Kidney glomerular epithelial cell (primary cell): ENCODE measurements around the gene HDAC7.
"Not testable (repeated sequence)": the region's sequence is repeated elsewhere in the genome, so short reads cannot be mapped to it uniquely, and the experiment has no call there.

Source experiments
- DNase-seq: peaks from one replicate; lab custom pipeline; 2025; lab: John Stamatoyannopoulos, UW

The HDAC7 gene

DNA sequence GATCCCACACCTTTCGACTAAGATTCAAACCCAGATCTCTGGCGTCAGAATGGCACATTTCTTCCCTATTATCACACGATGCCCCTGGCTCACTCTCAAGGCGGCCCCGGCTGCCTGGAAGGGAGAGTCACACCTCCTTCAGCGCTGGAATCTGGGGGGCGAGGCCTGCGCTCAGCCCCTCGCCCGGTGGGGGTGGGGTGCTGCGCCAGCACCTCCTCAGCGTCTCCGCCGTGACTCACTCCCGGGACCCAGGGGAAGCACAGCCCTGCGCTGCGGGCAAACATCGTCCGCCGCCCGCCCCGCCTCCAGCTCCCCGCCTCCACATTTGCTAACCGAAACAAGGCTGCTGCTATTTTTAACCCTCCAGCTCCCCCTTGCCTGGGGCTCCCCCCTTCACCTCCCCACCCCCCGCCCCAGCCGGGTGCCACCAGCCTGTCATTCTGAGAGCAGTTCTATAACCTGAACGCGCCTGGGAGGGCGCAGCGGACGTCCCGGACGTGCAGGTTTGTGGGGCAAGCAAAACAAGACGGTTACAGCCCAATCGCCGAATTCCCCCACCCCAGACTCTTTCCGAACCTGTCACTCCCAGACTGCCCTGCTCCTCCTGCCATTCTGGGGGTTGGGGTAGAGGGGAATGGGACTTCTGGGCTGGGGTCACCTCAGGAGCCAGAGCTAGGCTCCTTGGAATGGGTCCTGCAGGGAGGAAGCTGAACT is 6.7 kb downstream of the HDAC7 start:
- peak; percentile 85 for DNase-seq

DNA sequence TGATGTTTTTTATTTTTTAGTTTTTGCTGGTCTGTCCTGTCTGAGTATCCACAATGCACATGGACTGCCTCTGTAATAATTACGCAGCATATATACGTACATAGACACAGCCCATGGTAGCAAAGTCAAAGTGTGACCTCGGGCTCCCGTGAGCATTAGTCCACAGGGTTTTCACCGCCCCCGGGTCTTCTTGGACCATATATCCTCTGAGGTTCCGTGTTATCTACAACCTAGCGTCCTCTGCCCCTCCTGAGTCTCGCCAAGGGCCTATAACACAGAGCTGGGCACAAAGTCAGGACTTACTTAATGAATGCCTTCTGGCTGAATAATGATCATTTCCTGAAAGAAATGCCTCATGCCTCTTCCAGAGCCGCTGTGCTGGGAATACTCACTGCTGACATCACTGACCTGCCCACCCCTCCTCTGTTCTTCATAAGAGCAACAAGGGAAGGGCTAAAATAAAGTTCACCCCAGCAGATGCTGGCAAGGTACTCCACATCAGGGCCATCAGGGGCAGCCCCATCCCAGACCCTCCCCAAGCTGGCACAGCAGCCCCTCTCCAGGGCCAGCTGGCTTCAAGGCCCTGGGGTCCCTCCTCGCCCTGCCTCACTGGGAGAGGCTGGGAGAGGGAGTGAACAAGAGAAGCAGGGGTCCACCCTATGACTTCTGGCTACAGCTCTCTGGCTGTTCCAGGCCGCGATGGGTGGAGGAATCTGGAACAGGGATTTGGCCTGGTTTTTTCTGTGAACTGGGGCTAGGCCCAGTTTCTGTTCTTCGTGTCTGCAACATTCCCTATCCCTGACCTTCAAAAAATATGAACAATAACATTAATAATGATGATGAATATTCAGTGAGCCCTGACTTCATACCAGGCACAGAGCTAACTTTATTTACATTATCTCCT is 7.9 kb downstream of the HDAC7 start:
- DNase-seq = peak; percentile 14

DNA sequence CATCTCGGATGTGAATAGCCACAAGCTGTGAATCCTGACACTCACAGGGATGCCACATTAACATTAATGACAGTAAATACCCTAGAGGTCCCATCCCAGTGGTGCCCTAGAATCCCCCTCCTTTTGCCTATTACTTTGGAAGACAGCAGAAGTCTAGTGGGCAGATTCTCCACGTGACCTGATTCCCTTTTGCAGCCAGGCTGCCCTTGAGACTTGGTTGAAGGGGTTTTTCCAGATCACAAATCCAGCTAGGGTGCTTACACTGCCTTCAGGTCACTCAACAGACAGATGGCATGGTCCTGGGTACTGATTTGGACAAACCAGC is 8.7 kb downstream of the HDAC7 start:
- DNase-seq = no peak

DNA sequence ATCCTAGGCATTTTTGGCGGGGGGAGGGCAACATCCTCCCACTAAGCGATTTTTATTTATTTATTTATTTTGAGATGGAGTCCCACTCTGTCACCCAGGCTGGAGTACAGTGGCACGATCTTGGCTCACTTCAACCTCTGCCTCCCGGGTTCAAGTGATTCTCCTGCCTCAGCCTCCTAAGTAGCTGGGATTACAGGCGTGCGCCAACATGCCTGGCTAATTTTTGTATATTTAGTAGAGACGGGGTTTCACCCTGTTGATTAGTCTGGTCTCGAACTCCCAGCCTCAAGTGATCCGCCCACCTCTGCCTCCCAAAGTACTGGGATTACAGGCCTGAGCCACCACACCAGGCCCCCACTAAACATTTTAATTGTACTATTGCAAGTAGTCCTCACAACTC is 10.2 kb downstream of the HDAC7 start:
- DNase-seq = not testable (repeated sequence)

DNA sequence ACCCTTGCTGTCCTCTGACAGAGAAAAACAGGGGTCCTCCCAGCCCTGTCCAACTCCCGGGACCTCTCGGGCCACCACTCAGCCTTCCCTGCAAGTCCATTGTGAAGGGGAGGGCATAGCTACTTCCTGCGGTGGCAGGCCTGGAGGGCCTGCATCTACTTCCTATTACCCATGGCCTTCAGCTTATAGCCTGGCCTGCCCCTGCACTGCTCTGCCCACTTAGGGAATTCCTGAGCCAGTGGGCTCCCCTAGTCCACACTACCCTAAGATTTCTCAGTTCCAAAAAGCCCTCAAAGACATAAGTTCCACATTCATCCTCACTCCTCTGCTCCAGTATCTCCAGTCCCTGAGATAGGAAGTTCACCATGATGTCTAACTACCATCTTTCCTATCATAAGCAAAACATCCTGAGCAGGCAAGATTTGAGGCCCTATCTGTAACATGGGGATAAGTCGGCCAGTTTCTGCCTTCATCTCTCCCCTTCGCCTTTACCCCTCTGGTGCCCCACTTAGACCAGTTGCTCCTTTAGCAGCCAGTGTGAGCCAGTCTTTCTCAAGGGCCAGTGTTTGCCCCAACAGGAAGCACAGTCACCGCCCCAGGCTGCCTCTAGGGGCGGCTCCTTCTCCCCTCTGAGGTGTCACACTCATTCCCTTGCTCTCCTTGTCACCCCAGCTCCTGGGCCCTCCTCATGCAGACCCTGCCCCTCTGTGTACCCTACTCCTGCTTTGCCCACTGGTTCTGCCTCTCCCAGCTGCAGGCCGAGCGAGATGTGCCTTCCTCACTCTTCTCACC is 10.9 kb downstream of the HDAC7 start:
- DNase-seq = no peak

DNA sequence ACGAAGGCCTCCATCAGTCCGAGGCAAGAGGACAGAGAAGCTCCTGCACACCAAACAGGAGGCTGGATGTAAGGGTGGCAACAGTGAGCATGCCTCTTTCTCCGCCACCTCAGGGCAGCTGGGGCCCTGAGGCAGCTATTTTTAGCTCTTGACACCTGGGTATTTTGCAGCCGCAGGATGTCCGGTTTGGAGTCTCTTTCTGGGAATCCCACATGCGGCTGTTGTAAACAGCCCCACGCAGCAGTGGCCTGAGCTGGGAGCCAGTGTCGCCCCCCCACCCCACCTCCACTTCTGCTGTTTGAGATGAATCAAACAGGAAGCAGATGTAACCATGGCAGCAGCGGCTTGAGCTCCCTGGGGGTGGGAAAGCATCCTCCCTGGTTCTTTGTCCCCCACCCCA is 11.7 kb downstream of the HDAC7 start:
- no peak for DNase-seq

DNA sequence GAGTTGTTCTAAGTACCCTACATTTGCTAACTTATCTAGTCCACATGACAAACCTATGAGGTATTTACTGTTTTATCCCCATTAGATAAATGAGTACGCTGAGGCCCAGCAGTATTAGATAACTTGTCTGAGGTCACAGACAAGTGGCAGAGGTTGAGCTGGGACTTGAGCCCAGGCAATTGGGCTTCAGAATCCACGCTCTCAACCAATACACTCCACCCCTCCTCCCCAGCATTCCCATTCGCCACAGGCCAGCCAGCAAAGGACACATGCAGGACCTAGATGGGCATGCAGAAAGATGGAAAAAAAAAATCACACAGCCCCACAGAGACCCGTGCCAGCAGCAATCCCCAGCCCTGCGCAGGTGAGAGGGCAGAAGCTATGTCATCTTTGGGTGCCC is 12.4 kb downstream of the HDAC7 start:
- no peak for DNase-seq

DNA sequence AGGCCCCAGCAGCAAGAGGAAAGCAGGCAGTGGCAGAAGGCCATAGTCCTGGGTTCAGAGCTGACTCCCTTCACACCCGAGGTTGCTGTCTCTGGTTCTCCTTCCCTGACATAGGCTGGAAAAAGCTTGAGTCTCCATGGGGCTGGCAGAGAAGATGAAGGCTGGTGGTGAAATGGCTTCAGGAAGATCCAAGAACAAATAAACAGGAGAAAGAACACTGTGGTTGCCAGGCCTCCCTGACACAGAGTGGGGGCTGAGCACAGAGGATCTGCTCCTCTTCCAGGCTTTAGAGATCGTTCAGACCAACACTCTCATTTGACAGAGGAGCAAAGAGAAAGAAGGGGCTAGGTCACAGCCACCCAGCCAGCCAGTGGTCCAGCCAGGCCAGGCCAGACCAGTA is 14.3 kb downstream of the HDAC7 start:
- DNase-seq = no peak

DNA sequence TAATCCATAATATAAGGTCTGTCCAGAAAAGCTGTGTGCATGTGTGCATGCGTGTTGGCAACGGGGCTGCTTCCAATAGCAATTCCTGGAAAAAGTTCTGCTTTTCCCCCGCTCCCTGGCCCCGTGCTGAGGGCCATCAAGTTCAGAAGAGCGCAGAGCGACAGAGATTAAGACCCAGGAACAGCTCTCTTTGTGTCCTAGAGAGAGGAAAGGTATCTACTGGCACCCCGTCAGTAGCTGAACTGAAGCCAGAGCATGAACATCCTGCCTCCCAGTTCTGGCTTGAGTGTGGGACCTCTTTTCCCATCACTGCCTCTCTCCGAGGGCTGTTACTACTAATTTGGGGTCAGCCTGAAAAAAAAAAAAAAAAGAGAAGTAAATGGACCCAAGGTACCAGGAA is 15.5 kb downstream of the HDAC7 start:
- no peak for DNase-seq

DNA sequence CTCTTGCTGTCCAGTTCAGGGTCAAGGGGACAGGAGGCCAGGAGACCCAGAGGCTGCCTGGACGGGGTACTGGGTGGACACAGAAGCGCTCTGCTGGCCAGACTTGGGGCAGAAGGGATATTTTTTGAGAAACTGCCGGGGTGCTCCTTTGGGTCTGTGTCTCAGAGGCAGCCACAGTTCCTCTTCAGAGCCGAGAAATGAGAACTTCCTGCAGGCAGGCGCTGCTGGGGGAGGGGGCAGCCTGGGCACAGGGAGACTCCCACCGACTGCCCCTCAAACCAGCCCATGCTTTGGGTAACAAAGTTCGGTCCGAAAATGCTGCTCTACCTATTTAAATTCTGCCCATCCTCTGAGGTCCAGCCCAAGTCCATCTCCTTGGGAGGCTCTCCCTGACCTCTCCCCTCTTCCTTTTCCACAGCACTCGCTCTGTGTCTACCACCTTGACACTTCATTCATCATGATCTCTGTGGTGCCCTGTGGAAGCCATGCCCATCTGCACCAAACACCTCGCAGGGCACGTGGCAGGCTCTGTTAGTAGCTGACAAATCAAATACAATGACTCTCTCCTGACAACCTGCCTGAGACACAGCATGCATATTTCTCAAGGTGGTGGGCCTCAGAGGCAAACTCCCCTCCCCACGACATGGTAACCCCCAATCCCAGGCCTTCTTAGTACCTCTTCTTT is 16.4 kb downstream of the HDAC7 start:
- DNase-seq = no peak

DNA sequence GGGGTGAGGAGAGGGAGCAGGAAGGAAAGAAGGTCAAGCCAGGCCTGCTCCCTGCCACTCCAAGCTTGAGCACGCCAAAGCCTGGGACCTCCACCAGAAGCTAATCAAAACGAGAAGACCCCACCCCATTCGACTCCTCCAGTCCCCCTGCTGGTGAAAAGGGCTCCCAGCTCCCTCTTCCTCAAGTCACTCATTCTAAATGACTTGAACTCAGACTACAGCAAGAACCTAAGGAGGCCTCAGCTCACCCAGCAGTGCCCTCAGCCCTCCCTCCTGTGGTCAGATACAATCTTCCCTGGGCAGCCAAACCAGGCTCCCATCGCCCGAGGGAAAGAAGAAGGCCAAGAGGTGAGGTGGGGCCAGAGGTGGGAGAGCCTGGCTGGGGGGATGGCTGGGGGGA is 17.4 kb downstream of the HDAC7 start:
- no peak for DNase-seq

DNA sequence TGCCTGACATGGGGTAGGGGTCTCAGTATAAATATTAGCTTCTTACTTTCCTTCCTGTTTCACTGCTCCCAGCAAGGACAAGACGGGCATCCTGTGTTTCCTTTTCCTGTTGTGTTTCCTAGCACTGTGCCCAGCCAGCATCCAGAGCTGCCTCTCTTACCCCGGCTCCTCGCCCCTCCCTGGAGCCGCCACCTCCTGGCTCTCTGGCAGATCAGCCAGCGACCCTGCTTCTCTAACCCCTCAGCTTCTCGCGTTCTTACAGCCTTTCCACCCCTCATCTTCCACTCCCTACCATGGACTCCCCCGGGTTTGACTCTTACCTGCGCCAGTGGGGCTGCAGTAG is 17.8 kb downstream of the HDAC7 start:
- DNase-seq = no peak

DNA sequence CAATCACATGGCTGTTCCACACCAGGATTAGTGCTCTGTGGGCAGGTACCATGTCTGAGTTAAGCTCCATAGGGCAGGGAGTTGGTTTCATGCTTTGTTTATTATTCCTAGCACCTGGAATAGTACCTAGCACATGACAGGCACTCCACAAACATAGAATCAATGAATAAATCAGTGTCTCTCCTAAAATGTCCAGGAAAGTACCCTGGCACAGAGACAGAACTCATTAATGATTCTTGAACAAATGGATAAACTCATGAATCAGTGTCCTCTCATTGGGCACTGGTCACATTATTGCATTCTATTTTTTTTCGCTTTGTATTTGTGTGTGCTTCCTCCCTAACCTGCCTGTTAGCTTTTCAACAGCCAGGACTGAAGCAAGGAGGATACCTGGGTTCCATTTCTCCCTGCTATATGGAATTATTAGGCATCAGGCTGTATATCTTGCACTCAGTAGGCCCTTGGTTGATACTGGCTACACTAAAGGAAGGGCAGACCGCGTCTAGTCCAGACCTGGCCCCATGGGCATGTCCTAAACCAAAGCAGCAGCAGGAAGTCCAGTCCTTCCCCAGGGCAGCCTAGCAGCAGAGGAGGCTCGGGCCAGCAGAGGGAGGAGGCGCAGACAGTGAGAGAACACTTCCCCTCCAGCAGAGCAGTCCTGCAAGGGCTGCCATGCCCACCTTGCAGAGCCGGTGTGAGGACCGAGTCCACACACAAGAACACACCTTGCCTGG is 18.4 kb downstream of the HDAC7 start:
- DNase-seq = peak; percentile 32

DNA sequence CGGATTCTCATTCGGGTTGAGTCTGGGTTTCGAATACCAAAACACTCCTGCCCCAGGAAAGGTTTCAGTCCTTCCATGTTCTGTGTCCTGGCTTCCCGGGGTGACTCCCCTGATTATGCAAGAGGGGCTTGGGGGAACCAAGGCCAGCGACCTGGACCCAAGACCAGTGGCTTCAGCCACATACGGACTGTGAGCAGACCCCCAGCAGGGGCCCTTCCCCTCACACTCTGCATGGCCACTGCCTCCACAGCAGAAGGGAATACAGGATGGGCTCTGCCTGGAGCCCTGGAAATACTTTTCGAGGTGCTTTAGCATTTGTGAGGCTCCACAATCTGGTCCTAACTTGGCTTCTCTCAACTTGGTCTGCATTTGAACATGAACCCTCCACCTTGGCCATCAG is 19.1 kb downstream of the HDAC7 start:
- DNase-seq = no peak

DNA sequence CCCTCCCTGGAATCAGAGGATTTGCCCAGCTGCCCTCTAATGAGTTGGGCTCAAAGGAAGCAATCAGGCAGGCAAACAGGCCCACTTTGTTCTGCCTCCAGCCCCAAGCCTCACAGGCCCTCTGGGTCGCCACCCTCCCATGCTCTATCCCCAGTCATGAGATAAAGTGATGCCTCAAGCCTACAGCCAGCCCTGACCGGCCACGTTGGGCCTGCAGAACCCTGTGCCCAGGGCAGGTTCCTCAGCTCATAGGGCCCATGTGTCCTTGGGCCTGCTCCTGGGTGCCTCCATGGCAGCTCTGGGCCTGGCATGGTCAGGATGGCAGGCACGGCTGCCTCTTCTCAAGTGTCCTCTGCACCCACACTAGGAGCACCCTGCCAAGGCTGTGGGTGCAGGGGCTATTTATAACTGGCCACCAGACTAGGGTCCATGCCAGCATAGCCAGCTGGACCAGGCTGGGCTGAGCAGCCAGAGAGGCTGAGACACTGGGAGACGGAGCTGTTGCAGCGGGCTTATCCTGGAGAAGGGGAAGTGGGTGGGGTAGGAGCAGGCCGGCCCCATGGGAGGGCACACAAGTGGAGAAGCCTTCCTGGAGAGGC is 20.2 kb downstream of the HDAC7 start:
- no peak for DNase-seq

DNA sequence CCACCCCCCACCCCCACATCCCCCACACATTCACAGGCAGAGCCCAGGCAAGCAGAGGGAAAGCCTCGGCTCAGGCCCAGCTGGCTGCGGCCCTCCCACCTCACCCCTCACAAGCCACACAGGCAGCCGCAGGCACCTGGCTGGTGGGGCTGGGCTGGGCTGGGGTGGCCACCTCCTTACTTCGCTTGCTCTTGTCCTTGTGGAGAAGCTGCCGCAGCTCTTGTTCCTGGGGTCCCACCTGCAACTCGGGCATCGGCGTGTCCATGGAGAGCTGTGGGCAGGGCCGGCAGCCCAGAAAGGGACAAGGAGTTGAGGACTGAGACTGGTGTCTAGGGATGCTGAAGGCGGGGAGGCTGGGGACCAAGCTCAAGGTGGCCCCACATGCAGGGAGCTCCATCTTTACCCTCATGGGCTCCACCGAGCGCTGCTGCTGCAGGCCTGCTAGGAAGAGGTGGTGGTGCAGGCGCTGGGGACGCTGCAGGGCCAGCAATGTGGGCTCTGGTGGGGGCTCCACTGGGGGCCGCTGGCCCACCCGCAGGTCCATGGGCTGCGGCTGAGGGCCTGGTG is 21.2 kb downstream of the HDAC7 start:
- DNase-seq = no peak

DNA sequence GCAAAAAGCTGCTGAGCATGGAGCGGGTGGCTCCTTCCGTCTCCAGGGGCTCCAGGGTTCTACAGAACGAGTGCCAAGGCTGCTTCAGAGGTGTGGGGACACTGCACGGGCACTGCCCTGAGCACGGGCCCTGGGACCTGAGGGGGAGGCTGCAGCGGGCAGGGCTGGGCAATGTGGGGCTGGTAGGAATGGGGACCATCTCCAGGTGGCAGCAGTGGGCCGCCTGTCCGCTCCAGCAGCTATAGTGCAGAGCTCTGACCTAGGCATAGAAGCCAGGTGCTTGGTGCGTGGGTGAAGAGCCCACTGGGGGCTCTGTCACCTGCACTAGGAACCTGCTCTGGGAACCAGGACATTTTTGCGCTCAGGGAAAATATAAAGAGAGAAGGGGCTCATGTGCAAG is 22.3 kb downstream of the HDAC7 start:
- no peak for DNase-seq

DNA sequence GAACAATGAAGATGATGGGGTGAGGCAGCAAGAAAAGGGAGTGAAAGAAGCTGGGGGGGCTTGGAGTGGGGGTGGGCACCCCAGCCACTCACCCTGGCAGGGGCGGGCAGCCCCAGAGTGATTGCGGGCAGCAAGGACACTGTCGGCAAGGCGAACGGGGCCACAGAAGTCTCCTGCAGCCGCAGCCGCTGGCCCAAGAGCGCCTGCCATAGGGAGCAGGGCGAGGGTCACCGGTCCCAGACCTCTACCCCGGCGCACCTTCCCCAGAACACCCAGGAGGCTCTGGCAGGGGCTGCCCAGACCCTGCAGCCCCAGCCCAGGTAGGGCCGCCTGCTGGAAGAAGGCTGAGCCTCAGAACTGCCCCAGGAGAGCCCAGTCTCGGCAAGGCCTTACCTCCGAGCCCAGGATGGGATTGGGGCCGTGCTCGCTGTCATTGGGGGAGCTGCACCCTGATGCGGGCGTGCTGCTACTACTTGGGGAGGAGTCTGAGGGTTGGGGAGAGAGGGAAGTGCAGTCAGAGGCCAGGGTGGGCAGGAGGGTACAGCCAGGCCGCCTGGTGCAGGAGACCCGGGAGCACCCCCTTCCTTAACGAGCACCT is 23.8 kb downstream of the HDAC7 start:
- no peak for DNase-seq

DNA sequence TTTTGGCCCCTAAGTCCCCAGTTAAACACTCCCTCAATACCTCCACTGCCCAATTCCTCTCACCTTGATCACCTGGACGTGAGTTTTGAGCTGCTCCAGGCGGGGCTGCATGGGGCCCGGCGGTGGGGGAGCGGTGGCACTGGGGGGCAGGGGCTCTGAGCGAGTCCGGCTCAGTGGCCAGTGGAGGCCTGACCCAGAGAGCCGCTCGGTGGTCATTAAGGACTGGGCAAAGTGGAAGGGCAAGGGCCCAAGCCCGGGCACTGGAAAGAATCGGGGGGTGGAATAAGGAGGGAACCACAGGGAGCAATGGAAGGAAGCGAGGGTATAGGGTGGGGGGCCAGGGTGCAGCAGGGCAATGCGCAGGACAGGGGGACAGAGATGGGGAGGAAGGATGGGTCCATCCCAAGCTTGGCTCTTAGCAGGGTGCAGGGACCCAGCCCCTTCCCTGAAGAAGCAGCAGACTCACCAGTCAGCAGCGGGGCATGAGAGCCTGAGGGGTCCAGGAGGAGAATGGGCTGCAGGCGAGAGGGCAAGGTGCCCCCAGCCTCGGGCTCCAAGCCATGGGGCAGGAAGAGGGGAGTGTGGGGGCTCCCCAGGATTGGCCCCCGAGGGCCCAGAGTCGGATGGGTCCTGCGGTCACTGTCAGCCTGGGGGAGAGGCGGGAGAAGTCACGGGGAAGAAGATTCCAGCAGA is 24.4 kb downstream of the HDAC7 start:
- no peak for DNase-seq

DNA sequence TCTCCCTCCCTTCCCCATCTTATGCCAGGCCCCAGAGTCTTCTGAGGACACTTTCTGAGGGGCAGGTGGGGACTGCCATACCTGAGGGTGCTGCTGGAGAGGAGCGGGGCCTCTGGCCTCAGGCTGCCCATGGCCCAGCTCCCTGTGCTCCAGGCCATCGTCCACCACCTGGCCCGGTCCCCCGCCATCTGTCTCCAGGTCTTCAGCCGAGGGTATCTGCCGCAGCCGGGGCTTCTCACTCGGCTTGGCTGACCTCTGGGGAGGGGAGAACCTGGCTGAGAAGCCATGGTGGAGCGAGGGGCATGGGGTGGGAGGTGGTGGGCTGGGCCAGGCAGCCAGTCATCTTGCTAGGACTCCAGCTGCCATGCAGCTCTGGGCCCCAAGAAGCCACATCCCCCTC is 25.0 kb downstream of the HDAC7 start:
- DNase-seq = no peak
